Choroid plexus epithelial cell (primary cell): Measurements from ENCODE around the gene C1QL3.

Experiments used
- DNase-seq: peaks from one replicate; pipeline ENCODE4 v3.0.0-alpha.2; 2010; ENCODE audit warnings: low read depth
- H3K4me3 ChIP-seq: 2 replicates; pipeline ENCODE4 v1.5.1; 2011; ENCODE audit warnings: low read depth, mild to moderate bottlenecking, control low read depth, low read length, moderate library complexity
- CTCF ChIP-seq: conservative IDR thresholded peaks from 2 replicates; pipeline ENCODE4 v1.5.1; 2011; ENCODE audit warnings: low read depth, mild to moderate bottlenecking, control low read depth, inconsistent platforms, low read length, moderate library complexity

The C1QL3 gene

GRCh38 chr10:16478801-16479200 is 42.9 kb downstream of the C1QL3 start:
- DNase-seq, result no peak
- TF ChIP-seq CTCF, result no peak
- H3K4me3 ChIP-seq, result no peak overlapping the region

GRCh38 chr10:16477757-16478156 is 43.9 kb downstream of the C1QL3 start:
- TF ChIP-seq CTCF, result no peak
- no peak overlapping the region for H3K4me3 ChIP-seq
- no peak for DNase-seq

GRCh38 chr10:16472828-16473227 is 48.9 kb downstream of the C1QL3 start:
- DNase-seq, result no peak
- no peak for TF ChIP-seq CTCF
- H3K4me3 ChIP-seq, result no peak overlapping the region

- no peak for DNase-seq
- H3K4me3 ChIP-seq, result no peak overlapping the region
- TF ChIP-seq CTCF, result no peak
These were observed 50.9 kb downstream of the C1QL3 start for GRCh38 chr10:16470747-16471146.

- TF ChIP-seq CTCF, result no peak
- H3K4me3 ChIP-seq, result no peak overlapping the region
These were observed 55.7 kb downstream of the C1QL3 start for GRCh38 chr10:16466001-16466400.

More at GRCh38 chr10:16466001-16466400, 55.7 kb downstream of the C1QL3 start:
- DNase-seq, result no peak
